CMK (cell line): ENCODE measurements around the gene CES3.

Source experiments
- DNase-seq: peaks from one replicate; pipeline ENCODE4 v3.0.0-alpha.2; 2010; ENCODE audit warnings: low read depth

Gene CES3

GRCh38 chr16:67006930-67007658, 46.0 kb downstream of the CES3 start:
- DNase-seq, result no peak

- DNase-seq, result no peak
These were observed 48.1 kb downstream of the CES3 start for GRCh38 chr16:67009158-67009557.

GRCh38 chr16:67011274-67011673, 50.2 kb downstream of the CES3 start:
- no peak for DNase-seq

- DNase-seq, result no peak
These were observed 52.3 kb downstream of the CES3 start for GRCh38 chr16:67013233-67013822.

- peak; percentile 29 for DNase-seq
These were observed 53.0 kb downstream of the CES3 start for GRCh38 chr16:67013823-67014633.

GRCh38 chr16:67014634-67015312, 53.7 kb downstream of the CES3 start:
- no peak for DNase-seq

- DNase-seq, result no peak
These were observed 54.3 kb downstream of the CES3 start for GRCh38 chr16:67015313-67015731.

GRCh38 chr16:67016143-67016542, 55.1 kb downstream of the CES3 start:
- no peak for DNase-seq

- no peak for DNase-seq
These were observed 55.8 kb downstream of the CES3 start for GRCh38 chr16:67016681-67017420.

GRCh38 chr16:67017421-67017750, 56.3 kb downstream of the CES3 start:
- DNase-seq, result no peak

GRCh38 chr16:67017810-67018488, 56.9 kb downstream of the CES3 start:
- peak; percentile 60 for DNase-seq

GRCh38 chr16:67019171-67019570, 58.1 kb downstream of the CES3 start:
- DNase-seq, result no peak

GRCh38 chr16:67021321-67021720, 60.3 kb downstream of the CES3 start:
- DNase-seq, result no peak

GRCh38 chr16:67022531-67023214, 61.6 kb downstream of the CES3 start:
- DNase-seq, result no peak

- DNase-seq, result no peak
These were observed 62.6 kb downstream of the CES3 start for GRCh38 chr16:67023689-67024088.
